AG09319 (cell line): Measurements from ENCODE around the gene PRMT6.
"Not testable (repeated sequence)": the region's sequence is repeated elsewhere in the genome, so short reads cannot be mapped to it uniquely, and the experiment has no call there.

Source experiments
- DNase-seq: peaks from one replicate; pipeline ENCODE4 v3.0.0-alpha.2; 2010; ENCODE audit warnings: low read depth; ENCODE audit errors: extremely low read depth
- TF ChIP-seq, protein P1 (sequence below): IDR thresholded peaks from 2 replicates; pipeline ENCODE4 v1.5.1; 2011; ENCODE audit warnings: low read depth, mild to moderate bottlenecking, inconsistent platforms, low read length, moderate library complexity

PRMT6 gene

GRCh38 chr1:107073493-107073892 is 17.0 kb downstream of the PRMT6 start:
- no peak for DNase-seq

DNA sequence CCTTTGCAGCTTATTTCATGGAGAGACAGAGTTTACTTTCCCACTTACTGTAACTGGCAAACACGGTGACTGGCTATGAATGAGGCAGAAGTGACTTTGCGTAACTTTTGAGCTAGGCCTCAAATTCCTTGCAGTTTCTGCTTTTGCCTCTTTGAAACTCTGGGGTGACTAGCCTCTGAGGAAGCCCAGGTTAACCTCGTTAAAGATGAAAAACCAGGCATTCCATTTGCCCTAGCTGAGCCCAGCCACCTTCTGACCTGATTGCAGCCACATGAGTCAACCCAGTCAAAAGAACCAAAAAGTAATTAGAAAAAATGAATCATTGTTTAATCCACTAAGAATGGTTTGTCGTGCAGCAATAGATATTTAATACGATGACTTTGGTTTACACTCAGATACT is 20.4 kb downstream of the PRMT6 start:
- no peak for DNase-seq
- TF ChIP-seq, protein P1, sequence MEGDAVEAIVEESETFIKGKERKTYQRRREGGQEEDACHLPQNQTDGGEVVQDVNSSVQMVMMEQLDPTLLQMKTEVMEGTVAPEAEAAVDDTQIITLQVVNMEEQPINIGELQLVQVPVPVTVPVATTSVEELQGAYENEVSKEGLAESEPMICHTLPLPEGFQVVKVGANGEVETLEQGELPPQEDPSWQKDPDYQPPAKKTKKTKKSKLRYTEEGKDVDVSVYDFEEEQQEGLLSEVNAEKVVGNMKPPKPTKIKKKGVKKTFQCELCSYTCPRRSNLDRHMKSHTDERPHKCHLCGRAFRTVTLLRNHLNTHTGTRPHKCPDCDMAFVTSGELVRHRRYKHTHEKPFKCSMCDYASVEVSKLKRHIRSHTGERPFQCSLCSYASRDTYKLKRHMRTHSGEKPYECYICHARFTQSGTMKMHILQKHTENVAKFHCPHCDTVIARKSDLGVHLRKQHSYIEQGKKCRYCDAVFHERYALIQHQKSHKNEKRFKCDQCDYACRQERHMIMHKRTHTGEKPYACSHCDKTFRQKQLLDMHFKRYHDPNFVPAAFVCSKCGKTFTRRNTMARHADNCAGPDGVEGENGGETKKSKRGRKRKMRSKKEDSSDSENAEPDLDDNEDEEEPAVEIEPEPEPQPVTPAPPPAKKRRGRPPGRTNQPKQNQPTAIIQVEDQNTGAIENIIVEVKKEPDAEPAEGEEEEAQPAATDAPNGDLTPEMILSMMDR = no peak

More at GRCh38 chr1:107073493-107073892, 17.0 kb downstream of the PRMT6 start:
- TF ChIP-seq, protein P1 = no peak

DNA sequence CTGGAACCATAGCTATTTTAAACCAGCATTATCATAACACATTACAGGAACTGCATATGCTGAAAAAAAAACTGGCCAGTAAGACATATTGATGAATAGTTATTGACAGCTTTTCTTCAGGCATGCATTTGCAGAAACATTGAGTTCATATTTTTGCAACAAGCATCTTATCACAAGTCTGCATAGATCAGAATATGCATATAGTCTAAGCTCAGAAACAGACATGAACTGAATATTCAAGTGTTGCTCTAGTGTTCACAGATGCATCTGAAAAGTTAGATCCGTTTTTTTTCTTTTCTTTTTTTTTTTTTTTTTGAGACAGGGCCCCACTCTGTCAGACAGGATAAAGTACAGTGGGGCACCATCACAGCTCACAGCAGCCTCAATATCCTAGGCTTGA is 22.8 kb downstream of the PRMT6 start:
- TF ChIP-seq, protein P1 = no peak
- no peak for DNase-seq

GRCh38 chr1:107081102-107081501 is 24.6 kb downstream of the PRMT6 start:
- TF ChIP-seq, protein P1 = no peak
- DNase-seq = no peak

- DNase-seq = no peak
- TF ChIP-seq, protein P1 = no peak
These were observed 34.9 kb downstream of the PRMT6 start for GRCh38 chr1:107091418-107091817.

DNA sequence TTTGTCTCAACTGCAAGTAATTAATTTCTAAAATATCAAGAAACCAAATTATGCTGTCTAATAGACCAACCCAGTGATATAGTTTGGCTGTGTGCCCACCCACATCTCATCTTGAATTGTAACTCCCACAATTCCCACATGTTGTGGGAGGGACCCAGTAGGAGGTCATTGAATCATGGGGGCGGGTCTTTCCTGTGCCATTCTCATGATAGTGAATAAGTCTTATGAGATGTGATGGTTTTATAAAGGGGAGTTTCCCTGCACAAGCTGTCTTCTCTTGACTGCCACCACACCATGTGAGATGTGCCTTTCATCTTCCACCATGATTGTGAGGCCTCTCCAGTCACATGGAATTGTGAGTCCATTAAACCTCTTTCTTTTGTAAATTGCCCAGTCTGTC is 36.9 kb downstream of the PRMT6 start:
- not testable (repeated sequence) for DNase-seq

DNA sequence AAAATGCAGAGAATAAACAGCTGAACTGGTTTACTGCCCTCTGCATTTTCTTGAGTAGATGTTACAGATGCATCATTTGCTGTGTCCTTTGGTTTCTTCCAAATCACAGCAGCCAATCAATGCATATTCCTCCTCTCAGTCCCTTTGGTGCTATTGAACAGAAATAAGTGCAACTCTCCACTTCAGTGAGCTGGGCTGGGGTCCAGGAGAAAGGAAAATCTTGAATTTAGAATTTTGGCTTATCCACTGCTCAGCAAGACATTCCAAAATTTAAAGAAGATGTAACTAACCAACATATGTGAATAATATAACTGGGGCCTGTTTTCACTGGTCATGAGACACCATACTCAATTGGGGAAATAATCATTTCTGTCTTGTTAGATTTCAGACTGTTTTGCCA is 39.2 kb downstream of the PRMT6 start:
- no peak for DNase-seq
- TF ChIP-seq, protein P1 = no peak

DNA sequence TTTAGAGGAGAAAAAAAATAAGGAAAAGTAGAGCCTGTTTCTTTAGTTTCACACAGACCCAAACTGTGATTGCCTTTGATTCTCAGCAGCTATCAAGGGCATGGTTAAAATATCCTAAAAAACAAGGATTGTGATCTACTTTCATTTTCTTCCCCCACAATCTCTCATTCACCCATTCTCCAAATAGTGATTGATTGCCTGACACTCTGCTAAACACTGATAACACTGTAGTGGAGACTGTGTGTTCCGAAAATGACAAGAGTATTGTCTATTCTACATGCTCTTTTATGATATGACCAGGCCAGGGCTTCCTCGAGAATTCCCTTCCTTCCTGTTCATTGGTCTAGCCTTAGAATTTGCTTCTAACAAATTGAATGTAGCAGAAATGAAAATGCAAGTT is 40.2 kb downstream of the PRMT6 start:
- no peak for DNase-seq
- TF ChIP-seq, protein P1 = no peak
